CD4-positive, alpha-beta T cell treated with Interleukin-15 for 1 hour (primary cell): Measurements from ENCODE around the gene ZFX.
"Not testable (repeated sequence)": the region's sequence is repeated elsewhere in the genome, so short reads cannot be mapped to it uniquely, and the experiment has no call there.

ENCODE experiments used
- DNase-seq: peaks from one replicate; pipeline ENCODE4 v3.0.0-alpha.2; 2020

ZFX gene

GRCh38 chrX:24153178-24153795 lies 3.8 kb downstream of the ZFX start:
- DNase-seq = no peak

GRCh38 chrX:24153796-24154189 lies 4.3 kb downstream of the ZFX start:
- DNase-seq = no peak

GRCh38 chrX:24154490-24155034 lies 5.0 kb downstream of the ZFX start:
- DNase-seq = no peak

- not testable (repeated sequence) for DNase-seq
These were observed 6.2 kb downstream of the ZFX start for GRCh38 chrX:24155747-24156146.

- DNase-seq = no peak
These were observed 6.6 kb downstream of the ZFX start for GRCh38 chrX:24156177-24156576.

GRCh38 chrX:24158881-24159280 lies 9.4 kb downstream of the ZFX start:
- no peak for DNase-seq

GRCh38 chrX:24166078-24166477 lies 16.5 kb downstream of the ZFX start:
- DNase-seq = no peak

GRCh38 chrX:24167719-24168472 lies 18.4 kb downstream of the ZFX start:
- no peak for DNase-seq

GRCh38 chrX:24168807-24169206 lies 19.3 kb downstream of the ZFX start:
- no peak for DNase-seq

GRCh38 chrX:24169211-24169610 lies 19.7 kb downstream of the ZFX start:
- no peak for DNase-seq

- DNase-seq = no peak
These were observed 23.8 kb downstream of the ZFX start for GRCh38 chrX:24173115-24173847.

GRCh38 chrX:24175276-24175675 lies 25.7 kb downstream of the ZFX start:
- DNase-seq = no peak

- DNase-seq = no peak
These were observed 28.9 kb downstream of the ZFX start for GRCh38 chrX:24178441-24178840.

GRCh38 chrX:24184018-24184417 lies 34.5 kb downstream of the ZFX start:
- DNase-seq = no peak

GRCh38 chrX:24186483-24186882 lies 37.0 kb downstream of the ZFX start:
- no peak for DNase-seq

- DNase-seq = no peak
These were observed 37.5 kb downstream of the ZFX start for GRCh38 chrX:24186986-24187385.

- DNase-seq = no peak
These were observed 40.0 kb downstream of the ZFX start for GRCh38 chrX:24189490-24189889.

GRCh38 chrX:24190500-24191156 lies 41.1 kb downstream of the ZFX start:
- no peak for DNase-seq

- no peak for DNase-seq
These were observed 47.0 kb downstream of the ZFX start for GRCh38 chrX:24196509-24196908.

- no peak for DNase-seq
These were observed 48.6 kb downstream of the ZFX start for GRCh38 chrX:24198101-24198500.

- no peak for DNase-seq
These were observed 50.6 kb downstream of the ZFX start for GRCh38 chrX:24200133-24200532.

- DNase-seq = no peak
These were observed 51.7 kb downstream of the ZFX start for GRCh38 chrX:24201216-24201615.

GRCh38 chrX:24202465-24203031 lies 53.0 kb downstream of the ZFX start:
- no peak for DNase-seq
